IPS-NIHi11 (cell line): ENCODE data around the gene CNTNAP5.

Experiments
- DNase-seq: peaks from one replicate; pipeline ENCODE4 v3.0.0; 2012; ENCODE audit warnings: mixed read lengths, low spot score

The CNTNAP5 gene

DNA sequence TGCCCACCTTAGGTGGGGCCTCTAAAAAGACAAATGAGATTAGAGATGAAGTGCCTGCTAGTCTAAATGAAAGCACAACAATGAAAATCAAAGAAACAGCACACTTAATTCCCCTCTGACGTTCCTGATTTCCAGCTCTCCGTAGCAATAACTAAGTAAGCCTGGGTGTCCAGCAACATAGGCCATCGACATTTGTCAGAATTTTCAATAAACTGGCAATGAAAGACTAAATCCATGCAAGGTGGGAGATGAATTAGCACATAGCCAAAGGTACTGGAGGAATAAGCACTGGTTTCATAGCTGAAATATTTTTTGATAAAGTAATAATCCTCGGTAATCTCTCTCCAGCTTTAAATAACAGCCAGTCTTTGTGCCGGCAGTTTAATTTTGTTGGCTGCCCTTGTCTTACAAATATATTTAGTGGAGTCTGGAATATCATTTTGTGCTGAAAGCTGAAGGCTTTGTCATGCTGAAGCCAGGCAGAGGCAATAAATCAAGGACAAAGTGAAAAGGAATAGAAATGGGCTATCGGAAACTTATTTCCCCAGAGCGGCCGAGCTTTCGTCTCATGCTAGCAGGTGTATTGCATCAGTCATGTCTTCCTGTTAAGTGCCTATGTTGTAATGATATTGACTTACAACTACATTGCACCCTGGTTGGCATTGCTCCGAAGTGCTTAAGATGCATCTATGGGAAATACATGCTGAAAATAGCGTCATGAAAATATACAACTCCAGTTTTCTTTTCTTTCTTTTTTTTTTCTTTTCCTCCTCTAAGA, 790.1 kb downstream of the CNTNAP5 start:
- no peak for DNase-seq

DNA sequence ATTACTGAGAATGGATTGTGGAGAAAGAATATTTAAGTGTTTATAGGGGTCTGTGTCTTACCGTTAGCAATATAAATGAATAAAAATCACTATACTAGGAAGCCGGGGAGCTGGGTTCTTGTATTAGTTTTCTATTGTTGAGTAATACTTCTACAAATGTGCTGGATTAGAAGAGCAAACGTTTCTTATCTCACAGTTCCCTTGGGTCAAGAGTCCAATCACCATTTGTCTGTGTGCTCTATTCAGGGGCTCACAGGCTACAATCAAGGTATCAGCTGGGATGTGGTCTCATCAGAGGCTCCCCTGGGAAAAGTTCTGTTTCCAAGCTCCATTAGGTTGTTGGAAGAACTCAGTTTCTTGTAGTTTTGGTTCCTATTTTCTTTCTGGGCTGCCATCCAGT, 790.9 kb downstream of the CNTNAP5 start:
- DNase-seq = no peak

DNA sequence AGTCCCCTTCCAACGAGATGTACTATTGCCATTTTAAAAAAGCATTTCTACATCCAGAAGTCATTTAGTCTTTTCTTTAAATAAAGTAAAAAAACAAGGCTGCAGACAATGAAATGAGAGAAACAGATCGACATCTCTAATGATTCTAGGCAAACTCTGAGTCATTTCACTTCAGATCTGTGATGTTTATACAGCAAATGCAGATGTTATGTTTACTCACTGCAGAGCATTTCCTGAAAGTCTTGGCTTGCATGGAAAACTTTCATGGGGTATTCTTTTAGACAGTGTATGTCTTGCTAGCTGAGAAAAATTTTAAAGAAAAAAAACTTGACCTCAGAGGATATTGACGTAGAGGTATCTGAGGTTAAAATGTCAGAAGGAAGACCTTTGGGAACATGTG, 797.4 kb downstream of the CNTNAP5 start:
- DNase-seq = no peak

DNA sequence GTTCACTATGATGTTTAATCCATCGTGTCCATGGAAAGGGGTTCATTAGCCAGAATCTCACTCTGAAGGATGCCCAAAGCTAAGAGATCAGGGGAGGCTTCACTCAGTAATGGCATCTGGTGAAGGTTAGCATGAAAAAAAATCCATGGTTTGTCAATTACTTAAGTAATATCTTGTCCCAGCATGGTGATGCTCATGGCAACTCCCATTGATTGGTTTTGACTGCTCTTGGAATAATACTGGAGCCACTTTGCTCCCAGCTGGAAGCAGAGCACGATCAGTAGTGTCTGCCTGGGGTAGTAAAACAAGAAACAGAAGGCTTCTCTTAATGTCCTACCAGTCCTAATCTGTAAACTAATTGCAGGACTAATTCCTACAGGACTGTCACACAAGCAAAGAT, 799.4 kb downstream of the CNTNAP5 start:
- DNase-seq = no peak

DNA sequence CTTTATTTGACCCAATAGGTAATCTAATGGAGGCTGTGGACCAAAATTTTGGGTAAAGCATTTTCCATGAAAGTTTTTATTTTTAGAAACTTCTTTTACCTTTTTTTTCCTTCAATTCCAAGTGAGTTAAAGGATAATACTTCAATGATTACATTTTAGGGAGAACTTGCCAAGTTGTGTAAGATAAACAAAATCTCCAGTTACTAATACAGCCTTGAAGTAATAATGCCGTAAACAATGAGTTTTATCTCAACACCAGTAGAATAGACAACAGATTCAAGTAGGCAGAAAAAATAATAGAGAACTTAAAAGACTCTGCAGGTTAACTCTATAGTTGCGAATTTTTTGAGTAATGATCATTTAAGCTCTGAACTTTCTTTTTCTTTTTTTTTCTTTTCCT, 807.4 kb downstream of the CNTNAP5 start:
- no peak for DNase-seq

DNA sequence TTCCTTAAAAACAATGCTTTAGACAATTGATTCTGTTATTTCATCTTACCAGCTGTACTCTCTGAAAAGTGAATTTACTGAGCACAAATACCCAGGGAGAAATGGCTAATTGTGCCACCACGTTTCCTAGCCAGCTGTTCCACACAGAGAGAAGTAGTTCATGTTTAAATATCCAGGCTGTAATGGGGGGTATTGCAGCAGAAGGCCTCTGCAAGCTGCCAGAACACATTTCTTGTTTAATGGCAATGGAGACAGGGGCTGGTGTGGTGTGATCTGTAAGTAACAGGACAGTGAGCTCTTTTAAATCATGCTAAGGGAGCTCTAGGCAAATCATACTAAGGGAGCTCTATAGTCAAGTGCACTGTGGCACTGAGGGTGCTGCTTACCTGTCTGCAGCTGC, 809.2 kb downstream of the CNTNAP5 start:
- DNase-seq = no peak

DNA sequence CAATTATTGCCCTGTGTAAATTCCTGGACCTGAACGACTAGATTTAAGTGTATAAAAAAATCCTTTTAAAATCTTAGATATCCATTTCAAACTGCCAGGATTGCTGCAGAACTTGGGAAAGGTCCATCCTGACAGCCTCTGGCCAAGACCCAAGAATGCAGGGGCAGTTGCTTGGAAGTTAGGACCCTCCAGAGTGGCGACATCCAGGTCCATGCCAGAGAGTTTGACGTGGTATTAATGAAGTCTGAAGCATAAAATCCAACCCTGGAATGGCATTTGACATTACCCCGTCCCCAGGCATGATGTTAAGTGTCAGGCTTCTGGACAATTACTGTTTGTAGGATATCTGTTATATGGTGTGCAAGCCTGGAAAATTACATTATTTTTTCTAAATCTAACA, 810.2 kb downstream of the CNTNAP5 start:
- DNase-seq = no peak

DNA sequence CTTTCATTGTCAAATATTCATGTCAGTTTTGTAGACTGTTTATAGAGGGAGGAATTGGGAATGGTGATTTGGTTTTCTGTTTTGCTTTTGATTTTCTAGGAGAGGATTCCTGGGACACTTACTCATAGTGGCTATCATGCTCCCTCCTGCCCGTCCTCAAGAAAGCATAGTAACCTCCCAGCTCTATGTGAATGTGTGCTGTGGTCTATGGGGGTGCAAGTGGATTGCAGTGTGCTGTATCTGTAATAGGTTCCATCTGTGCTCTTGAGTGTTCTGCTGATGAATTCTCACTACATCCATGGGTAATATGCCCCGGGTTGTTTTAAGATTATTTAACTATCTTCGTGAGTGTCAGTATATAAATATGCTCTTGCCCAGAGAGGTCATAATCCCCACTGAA, 811.3 kb downstream of the CNTNAP5 start:
- DNase-seq = no peak

DNA sequence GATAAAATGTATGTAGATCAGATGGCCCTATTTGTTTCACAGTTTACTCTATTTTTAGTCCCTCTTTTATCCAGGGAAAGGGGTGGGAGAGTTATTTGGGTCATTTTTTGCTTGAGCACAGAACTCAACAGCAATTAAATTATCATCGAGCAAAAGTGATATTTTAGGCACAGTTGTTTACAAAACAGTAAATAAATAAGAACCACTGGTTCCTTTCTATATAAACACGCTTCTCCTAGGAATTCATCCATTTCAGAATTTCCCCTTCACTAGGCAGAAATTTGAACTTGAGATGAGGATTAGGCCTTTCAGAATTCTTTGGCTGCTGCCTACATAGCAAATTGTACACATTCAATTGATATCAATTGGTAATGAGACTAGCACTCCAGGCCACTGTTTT, 812.4 kb downstream of the CNTNAP5 start:
- no peak for DNase-seq

DNA sequence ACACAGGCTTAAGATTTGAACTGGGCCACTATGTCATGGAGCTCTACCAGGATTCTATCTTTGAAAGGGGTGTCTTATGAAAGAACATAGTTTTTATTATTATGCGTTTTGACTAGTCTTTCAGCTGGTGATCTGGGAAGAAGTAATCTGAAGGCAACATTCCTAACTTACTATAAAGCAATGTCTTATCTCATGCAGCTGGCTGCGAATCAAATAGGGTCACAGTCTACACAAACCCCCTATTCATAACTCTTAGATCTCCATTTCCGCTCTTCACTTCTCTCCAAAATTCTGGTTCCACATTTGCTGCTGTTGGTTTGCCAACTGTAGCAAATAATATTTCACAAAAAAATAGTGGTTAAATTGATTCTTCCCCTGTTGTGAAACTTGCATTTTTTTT, 813.3 kb downstream of the CNTNAP5 start:
- no peak for DNase-seq

DNA sequence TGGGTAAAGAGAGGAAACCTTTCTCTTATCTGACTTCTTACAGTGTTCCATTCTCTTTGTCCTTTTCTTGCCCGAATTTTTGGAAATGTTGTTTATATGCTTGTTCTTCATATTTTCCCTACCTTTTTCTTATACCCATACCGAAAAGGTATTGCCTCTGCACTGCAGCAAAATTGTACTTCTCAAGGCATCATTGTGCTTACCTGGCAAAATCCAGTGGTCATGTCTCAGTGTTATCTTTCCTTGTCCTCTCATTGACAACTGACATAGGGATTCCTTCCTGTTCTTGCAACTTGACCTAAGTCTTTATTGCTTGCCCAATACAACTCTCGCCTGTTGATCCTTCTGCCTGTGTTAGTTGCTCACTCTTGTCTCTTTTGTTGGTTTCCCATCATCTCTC, 842.2 kb downstream of the CNTNAP5 start:
- no peak for DNase-seq

DNA sequence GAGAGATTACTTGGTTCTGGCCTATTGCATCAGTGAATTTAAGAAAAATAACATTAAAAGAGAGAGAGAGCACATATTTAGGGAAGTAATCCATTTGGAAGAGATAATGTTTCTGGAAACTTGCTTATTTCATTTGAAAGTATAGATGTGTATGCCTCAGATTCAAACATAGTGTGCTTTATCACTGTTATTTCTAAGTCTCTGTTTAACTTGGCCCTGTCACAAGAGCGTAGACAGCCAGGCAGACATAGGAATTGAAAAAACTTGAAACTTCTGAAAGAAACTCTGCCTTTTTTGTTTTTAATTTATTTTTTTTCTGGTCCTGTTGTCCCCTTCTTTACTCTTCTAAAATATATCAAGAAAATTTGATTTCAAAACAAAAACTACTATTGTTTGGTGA, 849.1 kb downstream of the CNTNAP5 start:
- DNase-seq = no peak

DNA sequence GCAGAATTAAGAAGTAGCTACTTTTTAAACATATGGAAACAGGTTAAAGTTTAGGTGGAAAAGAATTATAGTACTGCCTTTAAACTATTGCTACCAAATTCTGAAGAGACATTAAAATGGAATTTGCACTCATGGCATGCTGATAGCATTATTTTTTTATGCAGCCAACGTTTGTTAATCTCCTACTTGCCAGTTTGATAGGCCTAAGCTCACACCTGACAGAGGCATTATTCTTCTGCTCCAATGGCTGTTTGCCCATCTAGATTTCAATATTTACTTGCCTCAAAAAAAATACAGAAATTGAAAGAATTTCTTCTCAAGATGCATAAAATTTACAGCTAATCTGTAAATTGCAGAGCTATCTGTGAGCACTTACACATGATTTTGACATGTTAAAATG, 849.6 kb downstream of the CNTNAP5 start:
- DNase-seq = no peak

DNA sequence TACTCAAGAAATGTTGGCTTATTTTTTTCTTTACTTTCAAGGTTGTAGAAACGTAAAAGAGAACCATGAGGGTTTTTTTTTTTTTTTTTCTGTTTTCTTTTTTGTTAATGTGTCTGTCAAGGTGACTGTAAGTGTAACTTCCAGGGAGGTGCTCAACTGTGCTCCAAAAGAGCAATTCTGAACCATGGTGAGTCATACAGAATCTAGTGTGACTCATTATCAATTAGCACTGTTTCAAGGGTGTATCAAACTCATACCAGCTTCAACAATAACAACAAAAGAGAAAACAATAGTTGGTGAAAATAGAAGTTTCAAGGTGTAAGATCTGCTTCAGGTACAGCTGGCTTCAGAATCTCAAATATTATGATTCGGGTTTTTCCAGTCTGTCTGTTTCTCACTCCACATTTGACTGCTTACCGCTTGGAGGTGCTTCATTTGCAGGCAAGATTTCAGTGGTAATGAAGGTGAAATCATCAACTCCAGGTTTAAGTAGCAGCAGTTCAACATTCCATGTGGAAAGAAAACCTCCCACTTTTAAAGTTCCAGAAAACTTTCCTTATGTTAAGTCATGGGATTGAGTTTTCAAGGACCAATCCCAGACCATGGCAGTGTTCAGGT, 850.6 kb downstream of the CNTNAP5 start:
- DNase-seq = no peak

DNA sequence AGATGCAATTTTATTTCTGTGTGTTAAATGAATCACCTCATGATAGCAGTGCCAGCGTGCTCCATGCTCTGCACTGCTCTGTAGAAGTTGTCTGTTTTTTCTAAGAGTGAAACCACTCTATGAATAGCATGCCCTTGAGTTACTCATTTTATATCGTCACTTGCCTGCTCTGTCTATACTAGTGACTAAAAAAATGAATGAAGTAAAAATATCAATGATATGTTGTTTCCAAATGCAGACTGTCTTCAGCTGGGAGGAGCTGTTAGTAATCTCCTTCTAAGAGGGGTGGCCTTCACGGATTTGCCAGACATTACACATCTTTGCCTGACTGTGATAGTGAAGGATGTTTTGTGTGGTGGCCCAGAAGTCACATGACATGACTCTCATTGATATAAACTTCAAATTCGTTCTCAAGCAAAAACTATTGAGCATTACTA, 852.1 kb downstream of the CNTNAP5 start:
- no peak for DNase-seq

DNA sequence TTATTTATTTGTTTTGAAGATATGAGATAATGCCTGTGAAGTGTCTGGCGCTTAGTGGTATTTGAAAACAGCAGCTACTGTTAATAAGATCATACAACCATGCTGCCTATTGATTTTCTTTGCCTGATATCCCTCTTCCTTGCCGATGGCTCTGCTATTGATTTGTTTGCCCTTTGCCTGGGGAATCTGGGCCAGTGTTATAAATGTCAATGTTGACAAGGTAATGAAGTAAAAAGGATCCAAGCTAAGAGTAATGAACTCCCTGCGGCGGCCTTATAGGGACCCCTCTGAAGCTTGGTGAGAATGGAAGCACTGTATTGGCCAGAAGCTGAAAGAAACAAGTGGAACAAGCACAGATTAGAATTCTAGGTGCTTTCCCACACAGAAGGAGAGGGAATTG, 854.6 kb downstream of the CNTNAP5 start:
- DNase-seq = no peak

DNA sequence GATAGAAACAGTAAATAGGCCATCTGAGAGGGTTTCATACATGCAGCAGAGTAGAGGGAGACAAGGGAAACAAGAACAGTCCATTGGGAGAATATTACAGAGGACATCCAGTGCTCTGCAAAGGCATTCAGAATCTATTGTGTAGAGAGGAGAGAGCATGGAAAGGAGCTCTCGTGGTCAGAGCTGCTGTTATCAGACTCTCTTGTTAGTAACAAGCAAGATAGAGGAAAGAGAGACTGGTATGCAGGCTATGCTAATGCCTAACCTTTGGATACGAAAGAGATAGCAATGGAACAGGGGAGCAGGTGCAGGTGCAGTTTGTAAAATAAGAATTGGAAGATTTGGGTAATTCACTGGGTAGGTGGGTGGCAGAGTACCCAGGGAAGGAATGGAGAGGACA, 855.9 kb downstream of the CNTNAP5 start:
- DNase-seq = no peak

DNA sequence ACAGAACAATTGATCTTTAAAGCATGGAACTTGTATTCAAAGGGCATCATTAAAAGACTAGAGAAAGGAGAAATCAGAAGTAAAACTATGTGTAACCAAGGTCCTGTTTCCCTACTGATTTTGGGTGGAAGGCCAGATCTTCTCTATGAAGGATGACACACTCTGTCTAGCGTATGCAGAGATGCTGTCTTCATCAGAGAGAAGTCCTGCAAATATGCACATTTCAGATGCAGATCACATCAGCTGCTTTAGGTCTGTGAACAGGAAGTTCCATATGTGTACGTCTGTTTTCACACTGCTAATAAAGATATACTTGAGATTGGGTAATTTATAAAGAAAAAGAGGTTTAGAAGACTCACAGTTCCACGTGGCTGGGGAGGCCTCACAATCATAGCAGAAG, 857.3 kb downstream of the CNTNAP5 start:
- DNase-seq = no peak

DNA sequence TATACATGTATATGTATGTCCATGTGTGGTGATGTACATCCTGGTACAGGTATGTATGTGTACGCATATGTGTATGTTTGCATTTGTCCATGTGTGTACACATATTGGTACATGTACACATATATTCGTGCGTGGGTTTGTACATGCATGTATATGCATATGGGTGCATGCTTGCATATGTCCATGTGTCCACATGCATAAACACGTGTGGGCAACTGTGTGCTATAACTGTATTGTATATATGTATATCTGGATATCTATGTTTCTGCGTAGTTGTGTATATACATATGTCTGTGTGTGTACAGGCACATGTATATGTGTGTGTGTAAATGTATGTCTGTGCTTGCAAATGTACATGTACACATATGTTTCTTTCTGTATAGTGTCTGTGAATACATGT, 858.5 kb downstream of the CNTNAP5 start:
- no peak for DNase-seq

DNA sequence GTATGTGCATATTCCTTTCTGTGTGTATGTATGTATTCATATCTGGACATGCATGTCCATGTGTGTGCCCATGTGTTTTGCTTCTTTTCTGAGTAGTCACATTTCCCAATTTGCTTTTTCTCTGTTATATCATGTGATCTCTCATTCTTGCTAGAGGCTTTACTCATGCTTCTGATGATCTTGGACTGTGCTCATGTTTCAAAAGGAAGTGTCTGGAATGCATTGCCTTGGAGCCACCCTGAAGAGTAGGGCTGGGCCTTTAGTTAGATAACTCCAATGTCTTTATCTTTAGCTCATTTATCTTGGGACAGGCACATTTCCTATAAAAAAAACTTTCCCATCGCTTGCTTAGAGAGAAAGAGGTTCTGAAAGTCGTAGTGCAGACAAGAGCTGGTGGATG, 859.2 kb downstream of the CNTNAP5 start:
- no peak for DNase-seq

DNA sequence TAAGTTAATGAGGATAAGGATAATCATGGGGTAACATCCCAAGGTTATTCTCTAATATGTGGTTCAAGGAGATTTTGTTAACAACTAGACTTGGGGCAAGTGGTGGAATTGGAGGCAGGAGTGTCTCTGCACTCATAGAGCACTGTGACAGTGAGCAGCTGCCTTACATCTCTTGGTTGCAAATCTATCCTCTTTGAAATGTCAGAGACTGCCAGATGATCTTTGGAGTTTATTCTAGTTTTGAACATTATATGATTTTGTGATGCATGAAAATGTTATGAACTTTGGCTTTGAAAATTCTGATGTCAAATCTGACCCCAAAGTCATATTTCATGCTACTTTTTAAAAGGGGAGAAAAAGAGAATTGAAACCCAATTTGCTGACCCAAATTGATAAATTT, 861.1 kb downstream of the CNTNAP5 start:
- no peak for DNase-seq

DNA sequence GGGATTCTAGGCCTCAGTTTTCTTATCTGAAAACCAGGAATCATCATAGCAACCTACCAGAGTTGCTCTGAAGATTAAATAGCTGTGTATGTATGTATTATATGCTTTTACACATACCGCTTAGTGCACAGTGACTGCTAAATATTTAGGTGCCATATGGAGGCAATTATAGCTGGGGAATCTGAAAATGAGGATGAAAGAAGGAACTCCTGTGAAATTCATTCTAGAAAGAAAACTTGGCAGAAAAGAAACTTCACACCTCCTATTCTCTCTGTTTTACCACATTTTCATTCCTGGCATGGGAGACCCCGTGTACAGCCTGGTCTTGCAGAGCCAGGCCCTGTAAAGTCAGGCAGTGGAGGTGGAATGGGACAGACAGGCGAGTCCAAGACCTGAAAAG, 862.4 kb downstream of the CNTNAP5 start:
- DNase-seq = no peak

DNA sequence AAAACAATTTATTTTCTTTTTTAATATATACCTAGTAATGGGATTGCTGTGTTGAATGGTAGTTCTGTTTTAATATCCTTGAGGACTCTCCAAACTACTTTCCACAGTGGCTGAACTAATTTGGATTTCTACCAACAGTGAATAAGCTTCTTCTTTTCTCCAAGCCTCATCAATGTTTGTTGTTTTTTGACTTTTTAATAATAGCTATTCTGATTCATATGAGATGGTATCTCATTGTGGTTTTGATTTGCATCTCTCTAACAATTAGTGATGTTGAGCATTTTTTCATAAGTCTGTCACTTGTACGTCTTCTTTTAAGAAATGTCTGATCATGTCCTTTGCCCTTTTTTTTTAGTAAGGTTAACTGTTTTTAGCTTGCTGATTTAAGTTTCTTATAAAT, 863.3 kb downstream of the CNTNAP5 start:
- DNase-seq = no peak

DNA sequence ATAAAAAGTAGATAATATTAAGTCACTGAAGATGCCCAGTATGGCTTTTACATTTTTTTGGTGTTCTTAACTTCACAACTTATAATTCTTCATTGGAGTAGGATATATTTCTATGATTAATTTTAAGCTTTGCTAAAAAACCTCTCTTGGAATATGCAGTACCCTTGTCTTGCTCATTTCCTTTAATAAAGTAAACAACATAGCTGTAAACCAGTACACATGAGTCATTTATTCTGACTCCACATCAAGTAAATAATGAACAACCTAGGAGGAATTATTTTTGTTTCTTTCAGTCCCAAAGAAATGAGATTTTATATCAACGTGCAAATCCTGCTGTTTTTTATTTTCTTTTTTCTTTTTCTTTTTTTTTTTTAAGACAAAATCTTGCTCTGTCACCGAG, 869.1 kb downstream of the CNTNAP5 start:
- DNase-seq = no peak
